GM12873 (cell line): ENCODE data around the gene COL27A1.

Experiments
- TF ChIP-seq, protein P1 (sequence below): IDR thresholded peaks from 2 replicates; pipeline ENCODE4 v1.5.1; 2012; ENCODE audit warnings: low read depth, mild to moderate bottlenecking, moderate library complexity, low read length, control low read depth; ENCODE audit not compliant: insufficient read depth; ENCODE audit errors: missing control alignments

COL27A1 gene

DNA sequence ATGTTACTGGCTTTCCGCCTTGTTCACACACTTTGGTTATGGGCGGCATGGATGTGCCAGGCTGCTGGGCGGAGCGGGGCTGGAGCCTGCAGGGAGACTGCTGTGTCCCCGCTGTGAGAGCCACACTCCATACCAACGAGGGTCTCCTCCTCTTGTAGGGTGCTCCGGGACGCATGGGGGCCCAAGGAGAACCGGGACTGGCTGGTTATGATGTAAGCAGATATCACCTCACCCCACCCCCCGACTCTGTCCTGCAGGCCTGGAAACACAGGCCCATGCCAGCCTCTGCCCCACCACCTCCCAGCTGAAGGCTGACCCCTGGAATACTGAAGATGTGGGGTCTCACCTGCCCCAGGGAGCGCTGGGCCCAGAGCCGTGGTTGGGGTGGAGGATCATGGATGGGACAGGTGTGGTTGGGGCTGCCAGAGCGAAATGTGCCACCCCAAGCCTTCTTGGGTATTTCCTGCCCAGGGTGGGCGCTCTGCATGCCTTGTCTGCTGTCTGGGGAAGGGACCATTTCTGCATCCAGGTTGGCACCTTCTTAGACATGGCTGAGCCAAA is 128.3 kb downstream of the COL27A1 start:
- TF ChIP-seq, protein P1, sequence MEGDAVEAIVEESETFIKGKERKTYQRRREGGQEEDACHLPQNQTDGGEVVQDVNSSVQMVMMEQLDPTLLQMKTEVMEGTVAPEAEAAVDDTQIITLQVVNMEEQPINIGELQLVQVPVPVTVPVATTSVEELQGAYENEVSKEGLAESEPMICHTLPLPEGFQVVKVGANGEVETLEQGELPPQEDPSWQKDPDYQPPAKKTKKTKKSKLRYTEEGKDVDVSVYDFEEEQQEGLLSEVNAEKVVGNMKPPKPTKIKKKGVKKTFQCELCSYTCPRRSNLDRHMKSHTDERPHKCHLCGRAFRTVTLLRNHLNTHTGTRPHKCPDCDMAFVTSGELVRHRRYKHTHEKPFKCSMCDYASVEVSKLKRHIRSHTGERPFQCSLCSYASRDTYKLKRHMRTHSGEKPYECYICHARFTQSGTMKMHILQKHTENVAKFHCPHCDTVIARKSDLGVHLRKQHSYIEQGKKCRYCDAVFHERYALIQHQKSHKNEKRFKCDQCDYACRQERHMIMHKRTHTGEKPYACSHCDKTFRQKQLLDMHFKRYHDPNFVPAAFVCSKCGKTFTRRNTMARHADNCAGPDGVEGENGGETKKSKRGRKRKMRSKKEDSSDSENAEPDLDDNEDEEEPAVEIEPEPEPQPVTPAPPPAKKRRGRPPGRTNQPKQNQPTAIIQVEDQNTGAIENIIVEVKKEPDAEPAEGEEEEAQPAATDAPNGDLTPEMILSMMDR = no peak

DNA sequence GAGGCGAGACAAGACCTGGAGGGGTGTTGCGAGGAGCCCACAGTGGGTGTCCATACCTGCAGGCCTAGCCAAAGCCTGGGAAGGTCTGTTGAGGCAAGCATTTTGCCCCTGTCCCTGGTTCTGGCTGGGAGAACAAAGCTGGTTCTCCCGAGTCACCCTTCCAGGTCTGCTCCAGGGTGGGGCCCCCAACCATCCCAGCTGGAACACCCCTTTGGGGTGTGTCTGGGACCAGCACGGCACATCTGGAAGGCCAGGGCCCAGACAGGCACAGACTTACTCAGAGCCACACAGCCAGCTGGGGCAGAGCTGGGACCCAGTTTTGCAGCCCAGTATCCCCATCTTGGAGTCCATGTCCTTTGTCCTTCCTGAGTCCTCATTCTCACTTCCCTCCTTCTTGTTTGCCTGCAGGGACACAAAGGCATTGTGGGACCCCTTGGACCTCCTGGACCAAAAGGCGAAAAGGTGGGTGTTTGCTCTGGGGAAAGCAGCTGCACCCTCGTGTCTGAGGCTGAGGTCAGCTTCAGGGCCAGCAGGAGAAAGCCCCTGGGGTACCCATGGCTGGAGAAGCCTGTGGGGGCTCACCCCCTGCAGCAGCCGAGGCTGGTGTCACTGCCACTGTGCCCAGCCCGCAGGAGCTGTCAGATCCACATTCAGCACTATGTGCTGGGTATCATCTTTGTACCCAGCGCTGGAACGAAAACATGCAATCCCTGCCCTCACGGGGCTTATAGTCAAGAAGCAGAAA is 129.2 kb downstream of the COL27A1 start:
- TF ChIP-seq, protein P1 = no peak

DNA sequence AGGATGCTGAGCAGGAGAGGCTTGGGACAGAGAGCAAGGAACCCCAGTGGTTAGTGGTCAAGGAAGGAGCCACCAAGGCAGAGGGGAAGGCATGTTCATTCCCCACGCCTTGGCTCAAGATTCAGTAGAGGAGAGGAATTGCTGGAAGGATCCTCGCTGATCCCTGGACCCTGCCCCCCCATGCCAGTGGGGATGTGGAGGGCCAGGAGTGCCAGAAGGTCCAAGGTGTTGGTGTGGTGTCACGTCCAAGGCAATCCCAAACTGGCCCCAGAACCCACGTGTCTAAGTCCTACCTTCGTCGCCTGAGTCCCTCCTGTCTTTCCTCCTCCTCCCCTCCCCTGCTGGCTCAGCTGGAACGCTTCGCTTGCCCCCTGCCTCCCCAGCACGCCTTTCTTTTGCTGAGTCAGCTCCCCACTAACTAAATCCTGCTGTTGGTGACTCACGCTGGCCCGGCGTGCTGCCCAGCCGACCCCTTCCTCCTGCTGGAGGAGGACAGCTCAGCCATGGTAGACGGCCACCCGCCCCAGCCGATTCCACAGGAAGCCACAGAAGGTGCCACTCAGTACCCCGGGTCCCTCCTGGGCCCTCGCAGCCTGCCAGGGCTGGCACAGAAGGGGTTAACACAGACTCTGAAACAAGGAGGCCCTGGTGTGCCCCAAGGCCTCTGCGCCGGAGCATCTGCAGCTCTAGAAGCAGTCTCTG is 130.0 kb downstream of the COL27A1 start:
- TF ChIP-seq, protein P1 = no peak

DNA sequence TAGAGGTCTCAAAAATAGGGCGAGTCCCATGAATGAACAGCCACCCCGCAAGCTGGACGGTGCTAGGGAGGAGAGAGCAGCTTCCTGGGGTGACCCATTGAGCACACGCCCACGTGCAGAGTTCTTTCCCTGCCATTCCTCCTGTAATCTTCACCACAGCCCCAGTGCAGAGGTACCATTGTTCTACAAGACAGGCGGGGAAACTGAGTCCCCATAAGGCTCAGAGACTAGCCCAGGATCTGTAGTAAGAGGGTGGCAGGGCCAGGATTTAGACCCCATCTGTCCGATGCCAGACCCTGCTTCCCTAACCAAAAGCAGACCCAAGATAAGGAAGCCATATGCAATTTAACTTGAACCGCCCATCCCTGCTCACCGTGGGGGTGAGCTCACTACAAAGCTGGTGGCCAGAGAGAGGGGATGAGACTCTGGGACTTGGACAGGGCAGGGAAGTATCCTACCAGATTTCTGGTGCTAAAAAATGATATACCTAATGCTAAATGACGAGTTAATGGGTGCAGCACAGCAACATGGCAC is 130.9 kb downstream of the COL27A1 start:
- TF ChIP-seq, protein P1 = no peak

DNA sequence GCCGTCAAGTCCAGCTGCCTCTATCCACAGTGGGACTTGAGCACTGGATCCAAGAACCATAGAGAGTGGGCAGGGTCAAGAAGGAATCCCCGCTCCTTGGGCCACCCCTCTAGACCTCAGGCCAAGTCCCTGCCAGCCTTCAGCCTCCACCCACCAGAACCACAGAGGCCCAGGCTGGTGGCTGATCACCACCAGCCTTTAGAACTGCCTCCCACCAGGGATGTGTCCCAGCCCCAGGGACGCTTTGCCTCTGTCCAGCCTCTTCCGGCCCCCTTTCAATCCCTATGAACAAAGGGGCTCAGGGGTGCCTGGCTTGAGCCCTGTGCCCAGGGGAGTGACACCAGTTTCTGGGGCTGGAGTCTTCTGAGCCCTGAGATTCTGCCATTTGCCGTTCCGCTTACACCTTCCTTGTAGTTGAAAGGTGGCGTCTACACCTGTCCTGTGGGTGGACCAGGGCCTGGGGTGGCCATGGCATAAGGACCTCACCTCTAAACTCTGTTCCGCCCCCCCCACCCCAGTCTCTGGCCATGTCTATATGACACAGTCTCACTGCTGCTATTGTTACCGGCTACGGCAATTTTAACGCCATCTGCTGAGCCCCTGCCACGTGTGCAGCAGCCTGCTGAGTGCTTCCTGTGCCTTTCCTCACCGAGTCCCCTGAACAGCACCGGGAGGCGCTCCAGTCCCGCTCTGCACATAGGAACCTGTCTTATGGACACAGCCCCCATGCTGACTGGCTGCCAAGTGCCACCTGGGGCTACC is 131.8 kb downstream of the COL27A1 start:
- TF ChIP-seq, protein P1 = no peak

DNA sequence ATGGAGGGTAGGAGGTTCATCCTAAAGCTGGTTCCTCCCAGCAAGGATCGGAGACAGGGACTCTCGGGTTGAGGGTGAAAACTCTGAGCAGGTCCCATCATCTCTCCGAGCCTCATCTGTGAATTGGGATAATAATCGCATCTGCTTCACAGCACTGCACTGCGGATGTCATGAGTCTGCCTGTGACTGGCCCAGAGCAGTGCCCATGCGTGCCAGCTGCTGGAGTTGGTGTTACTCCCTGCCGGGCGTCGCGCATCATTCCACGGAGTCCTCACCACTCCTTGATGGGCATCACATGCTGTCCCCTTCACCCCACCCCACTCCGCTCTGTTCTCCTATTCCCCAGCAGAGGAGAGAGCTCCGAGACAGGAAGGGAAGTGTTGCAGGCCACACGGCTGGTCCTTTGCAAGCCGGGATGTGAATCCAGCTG is 132.4 kb downstream of the COL27A1 start:
- TF ChIP-seq, protein P1 = no peak
